Measurements from ENCODE around the gene ADGRG2.

ADGRG2 gene

DNA sequence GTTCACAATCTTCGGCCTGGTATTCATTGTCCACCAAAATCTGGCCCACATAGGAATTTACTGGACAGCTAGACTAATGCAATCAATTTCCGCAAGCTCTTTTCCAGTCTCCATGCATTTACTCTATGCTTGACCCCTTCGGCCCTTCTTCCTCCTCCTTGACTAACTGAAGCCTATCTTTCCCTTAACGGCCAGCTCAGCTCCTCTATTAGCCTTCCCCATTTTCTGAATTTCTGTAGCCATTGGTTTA is 137.2 kb downstream of the ADGRG2 start:
- TF ChIP-seq, protein P1, sequence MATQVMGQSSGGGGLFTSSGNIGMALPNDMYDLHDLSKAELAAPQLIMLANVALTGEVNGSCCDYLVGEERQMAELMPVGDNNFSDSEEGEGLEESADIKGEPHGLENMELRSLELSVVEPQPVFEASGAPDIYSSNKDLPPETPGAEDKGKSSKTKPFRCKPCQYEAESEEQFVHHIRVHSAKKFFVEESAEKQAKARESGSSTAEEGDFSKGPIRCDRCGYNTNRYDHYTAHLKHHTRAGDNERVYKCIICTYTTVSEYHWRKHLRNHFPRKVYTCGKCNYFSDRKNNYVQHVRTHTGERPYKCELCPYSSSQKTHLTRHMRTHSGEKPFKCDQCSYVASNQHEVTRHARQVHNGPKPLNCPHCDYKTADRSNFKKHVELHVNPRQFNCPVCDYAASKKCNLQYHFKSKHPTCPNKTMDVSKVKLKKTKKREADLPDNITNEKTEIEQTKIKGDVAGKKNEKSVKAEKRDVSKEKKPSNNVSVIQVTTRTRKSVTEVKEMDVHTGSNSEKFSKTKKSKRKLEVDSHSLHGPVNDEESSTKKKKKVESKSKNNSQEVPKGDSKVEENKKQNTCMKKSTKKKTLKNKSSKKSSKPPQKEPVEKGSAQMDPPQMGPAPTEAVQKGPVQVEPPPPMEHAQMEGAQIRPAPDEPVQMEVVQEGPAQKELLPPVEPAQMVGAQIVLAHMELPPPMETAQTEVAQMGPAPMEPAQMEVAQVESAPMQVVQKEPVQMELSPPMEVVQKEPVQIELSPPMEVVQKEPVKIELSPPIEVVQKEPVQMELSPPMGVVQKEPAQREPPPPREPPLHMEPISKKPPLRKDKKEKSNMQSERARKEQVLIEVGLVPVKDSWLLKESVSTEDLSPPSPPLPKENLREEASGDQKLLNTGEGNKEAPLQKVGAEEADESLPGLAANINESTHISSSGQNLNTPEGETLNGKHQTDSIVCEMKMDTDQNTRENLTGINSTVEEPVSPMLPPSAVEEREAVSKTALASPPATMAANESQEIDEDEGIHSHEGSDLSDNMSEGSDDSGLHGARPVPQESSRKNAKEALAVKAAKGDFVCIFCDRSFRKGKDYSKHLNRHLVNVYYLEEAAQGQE (IDR thresholded peaks at IDR 0.05; ENCODE audit: insufficient replicate concordance, low read depth): no peak
- TF ChIP-seq SPI1 (IDR thresholded peaks at IDR 0.05; ENCODE audit: borderline replicate concordance, low read depth) (no peak), POLR2AphosphoS5 (IDR thresholded peaks at IDR 0.05; ENCODE audit: low read depth) (no peak), GABPA (IDR thresholded peaks at IDR 0.05; ENCODE audit: low read depth) (no peak)
- TF ChIP-seq, protein P2, sequence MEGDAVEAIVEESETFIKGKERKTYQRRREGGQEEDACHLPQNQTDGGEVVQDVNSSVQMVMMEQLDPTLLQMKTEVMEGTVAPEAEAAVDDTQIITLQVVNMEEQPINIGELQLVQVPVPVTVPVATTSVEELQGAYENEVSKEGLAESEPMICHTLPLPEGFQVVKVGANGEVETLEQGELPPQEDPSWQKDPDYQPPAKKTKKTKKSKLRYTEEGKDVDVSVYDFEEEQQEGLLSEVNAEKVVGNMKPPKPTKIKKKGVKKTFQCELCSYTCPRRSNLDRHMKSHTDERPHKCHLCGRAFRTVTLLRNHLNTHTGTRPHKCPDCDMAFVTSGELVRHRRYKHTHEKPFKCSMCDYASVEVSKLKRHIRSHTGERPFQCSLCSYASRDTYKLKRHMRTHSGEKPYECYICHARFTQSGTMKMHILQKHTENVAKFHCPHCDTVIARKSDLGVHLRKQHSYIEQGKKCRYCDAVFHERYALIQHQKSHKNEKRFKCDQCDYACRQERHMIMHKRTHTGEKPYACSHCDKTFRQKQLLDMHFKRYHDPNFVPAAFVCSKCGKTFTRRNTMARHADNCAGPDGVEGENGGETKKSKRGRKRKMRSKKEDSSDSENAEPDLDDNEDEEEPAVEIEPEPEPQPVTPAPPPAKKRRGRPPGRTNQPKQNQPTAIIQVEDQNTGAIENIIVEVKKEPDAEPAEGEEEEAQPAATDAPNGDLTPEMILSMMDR (IDR thresholded peaks at IDR 0.05; ENCODE audit: insufficient read depth, low read length): no peak
- peak overlapping the region; percentile 74 for H3K4me3 ChIP-seq (replicated peaks; ENCODE audit: insufficient read depth, low read length)
- no peak for DNase-seq (ENCODE audit: low read depth in 1 of 2, low spot score in 1 of 2)
- no peaks in the 10 kb centered on the region for H3K27me3 ChIP-seq (ENCODE audit: insufficient read depth, poor library complexity, severe bottlenecking)
- peak overlapping the region; percentile 97 for H3K27ac ChIP-seq (replicated peaks)

DNA sequence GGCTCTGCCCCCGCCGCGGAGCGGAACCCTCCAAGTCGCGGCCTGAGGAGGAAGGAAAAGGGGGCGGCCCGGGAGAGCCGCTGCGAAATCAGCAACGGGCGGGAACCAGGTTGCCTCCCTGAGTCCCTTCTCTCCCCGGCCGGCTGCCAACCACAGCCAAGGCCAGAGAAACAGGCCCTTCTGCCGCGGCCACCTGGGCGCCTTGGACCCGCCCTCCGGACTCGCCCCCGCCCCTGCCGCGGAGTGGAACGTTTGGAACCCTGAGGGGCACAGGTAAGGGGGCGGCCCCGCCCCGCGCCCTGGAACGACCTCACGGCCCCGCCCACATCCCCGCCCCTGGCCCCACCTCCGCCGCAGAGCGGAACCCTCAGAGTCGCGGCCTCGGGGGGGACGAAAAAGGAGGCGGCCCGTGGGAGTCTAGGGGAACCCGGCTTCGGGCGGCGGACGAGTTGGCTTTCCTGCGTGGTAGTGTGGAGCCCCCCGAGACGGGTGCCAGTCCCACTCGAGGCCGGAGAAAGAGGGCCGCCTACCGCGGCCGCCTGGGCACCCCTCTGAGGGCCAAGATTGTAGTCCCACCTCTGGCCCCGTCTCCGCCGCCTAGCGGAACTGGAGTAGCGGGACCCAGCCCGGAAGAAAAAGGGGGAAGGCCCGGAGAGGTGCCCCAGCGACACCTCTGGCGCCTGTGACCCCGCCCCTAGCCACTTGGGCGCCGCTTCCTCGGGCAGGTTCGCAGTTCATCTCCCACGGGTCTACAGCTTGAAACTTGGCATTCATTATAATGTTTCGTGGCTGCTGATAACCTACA is 137.7 kb downstream of the ADGRG2 start:
- TF ChIP-seq, protein P1 (IDR thresholded peaks at IDR 0.05; ENCODE audit: insufficient replicate concordance, low read depth): no peak
- TF ChIP-seq POLR2AphosphoS5 (IDR thresholded peaks at IDR 0.05; ENCODE audit: low read depth) (0 out of 2 replicates have a peak, but pooled peaks have one; percentile 35), GABPA (IDR thresholded peaks at IDR 0.05; ENCODE audit: low read depth) (peak; percentile 94)
- Histone ChIP-seq H3K27ac (replicated peaks) (peak overlapping the region; percentile 97), H3K27me3 (ENCODE audit: insufficient read depth, poor library complexity, severe bottlenecking) (no peaks in the 10 kb centered on the region), H3K4me3 (replicated peaks; ENCODE audit: insufficient read depth, low read length) (peak overlapping the region; percentile 74)
- peak; percentile 37 to 77 for DNase-seq (ENCODE audit: low read depth in 1 of 2, low spot score in 1 of 2)

DNA sequence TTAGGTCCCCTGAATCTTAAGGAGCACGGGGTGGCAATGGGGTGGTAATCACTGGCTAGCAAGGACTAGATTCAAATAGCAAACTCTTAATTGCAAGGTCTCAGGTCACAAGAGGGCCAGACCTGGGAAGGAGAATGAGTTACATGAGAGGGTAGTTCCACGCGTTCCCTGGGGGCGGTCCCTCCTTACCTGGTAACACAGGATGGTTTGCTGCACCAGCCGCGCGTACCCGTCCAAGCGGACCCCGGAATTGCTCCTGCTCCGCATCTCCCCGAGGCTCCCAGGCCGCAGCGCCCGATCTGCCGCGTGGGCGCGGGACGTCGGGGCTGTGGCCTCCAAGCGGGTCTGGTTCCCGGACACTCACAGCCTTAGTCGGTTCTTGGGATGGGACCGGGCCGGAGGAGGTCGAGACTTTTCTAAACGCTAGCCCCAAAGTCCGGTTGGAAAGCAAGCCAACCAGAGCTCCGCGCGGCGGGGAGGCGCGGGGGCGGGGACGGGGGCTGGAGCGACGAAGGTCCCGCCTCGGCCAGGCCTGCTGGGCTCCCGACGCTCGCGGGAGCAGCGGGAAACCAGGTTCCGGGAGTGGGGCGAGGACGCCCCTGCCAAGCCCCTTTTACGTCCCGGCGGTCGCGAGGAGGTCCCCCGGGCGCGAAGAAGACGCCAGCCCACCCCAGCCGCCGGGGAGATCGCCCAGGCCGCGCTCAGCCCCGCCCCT is 138.4 kb downstream of the ADGRG2 start, which contains the start of gene PHKA2:
PHKA2 (minus strand) TSS at position 449 of the 715 bp plus-strand sequence; CDS start at position 267, 182 bp downstream.
- DNase-seq (ENCODE audit: low read depth in 1 of 2, low spot score in 1 of 2): peak in 1 of 2 experiments; percentile 44
- H3K27ac ChIP-seq (replicated peaks): peak within 1 kb of the TSS; percentile 97
- peak within 1 kb of the TSS; percentile 74 for H3K4me3 ChIP-seq (replicated peaks; ENCODE audit: insufficient read depth, low read length)
- no peaks in the 10 kb centered on the region for H3K27me3 ChIP-seq (ENCODE audit: insufficient read depth, poor library complexity, severe bottlenecking)
- TF ChIP-seq GABPA (IDR thresholded peaks at IDR 0.05; ENCODE audit: low read depth) (no peak), SPI1 (IDR thresholded peaks at IDR 0.05; ENCODE audit: borderline replicate concordance, low read depth) (no peak), POLR2AphosphoS5 (IDR thresholded peaks at IDR 0.05; ENCODE audit: low read depth) (no peak)
- TF ChIP-seq, protein P1 (IDR thresholded peaks at IDR 0.05; ENCODE audit: insufficient replicate concordance, low read depth): no peak
- TF ChIP-seq, protein P2 (IDR thresholded peaks at IDR 0.05; ENCODE audit: insufficient read depth, low read length): no peak
